Measurements from ENCODE around the gene COQ9.

GRCh38 chr16:57478396-57479204 is 31.3 kb downstream of the COQ9 start:
- TF ChIP-seq, protein P1, sequence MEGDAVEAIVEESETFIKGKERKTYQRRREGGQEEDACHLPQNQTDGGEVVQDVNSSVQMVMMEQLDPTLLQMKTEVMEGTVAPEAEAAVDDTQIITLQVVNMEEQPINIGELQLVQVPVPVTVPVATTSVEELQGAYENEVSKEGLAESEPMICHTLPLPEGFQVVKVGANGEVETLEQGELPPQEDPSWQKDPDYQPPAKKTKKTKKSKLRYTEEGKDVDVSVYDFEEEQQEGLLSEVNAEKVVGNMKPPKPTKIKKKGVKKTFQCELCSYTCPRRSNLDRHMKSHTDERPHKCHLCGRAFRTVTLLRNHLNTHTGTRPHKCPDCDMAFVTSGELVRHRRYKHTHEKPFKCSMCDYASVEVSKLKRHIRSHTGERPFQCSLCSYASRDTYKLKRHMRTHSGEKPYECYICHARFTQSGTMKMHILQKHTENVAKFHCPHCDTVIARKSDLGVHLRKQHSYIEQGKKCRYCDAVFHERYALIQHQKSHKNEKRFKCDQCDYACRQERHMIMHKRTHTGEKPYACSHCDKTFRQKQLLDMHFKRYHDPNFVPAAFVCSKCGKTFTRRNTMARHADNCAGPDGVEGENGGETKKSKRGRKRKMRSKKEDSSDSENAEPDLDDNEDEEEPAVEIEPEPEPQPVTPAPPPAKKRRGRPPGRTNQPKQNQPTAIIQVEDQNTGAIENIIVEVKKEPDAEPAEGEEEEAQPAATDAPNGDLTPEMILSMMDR (IDR thresholded peaks at IDR 0.05): no peak
- TF ChIP-seq POLR2AphosphoS5 (IDR thresholded peaks at IDR 0.05) (no peak), POLR2A (IDR thresholded peaks at IDR 0.05) (no peak)
